ENCODE measurements around the gene TMEM165.

Gene TMEM165

DNA sequence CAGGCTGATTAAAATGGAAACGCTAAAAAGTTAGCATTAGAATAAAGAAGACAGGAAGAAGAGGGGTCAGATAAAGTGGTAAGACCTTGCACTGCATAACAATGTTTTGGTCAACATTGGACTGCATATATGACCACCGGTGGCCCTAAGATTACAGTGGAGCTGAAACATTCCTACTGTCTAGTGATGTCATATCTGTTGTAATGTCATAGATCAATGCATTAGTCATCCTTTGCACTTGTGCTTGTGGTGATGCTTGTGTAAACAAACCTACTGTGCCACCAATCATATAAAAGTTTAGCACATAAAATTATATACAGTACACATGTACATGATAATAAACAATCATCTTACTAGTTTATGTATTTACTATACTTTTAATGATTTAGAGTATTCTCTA is 73.0 kb downstream of the TMEM165 start:
- no peak for DNase-seq

- no peak for DNase-seq
Measured at GRCh38 chr4:55469979-55470378, 74.2 kb downstream of the TMEM165 start.

All from CD4-positive, alpha-beta T cell treated with Interleukin-15 for 1 hour (primary cell).